Prostate gland (tissue), 2 donors: ENCODE measurements around the gene DHX9. TPM values are rescaled to one million over a fixed set of nuclear protein-coding genes. Genes with fewer than 3 reads are reported as not detected.

Experiments
- DNase-seq: peaks from one replicate; pipeline ENCODE4 v3.0.0-alpha.2; 2019; ENCODE audit warnings: low spot score
- H3K27ac ChIP-seq, 2 donors: fragments of 200-600 bp; sonication (generic); 2 replicates each; pipeline ENCODE4 v1.5.1; 2017 to 2019
- H3K27me3 ChIP-seq: fragments of 200-600 bp; sonication (generic); replicated peaks from 2 replicates; pipeline ENCODE4 v1.5.1; 2019; ENCODE audit not compliant: insufficient read depth
- H3K36me3 ChIP-seq, 2 donors: fragments of 200-600 bp; sonication (generic); 1 replicate in 1 of 2; 2 replicates in 1 of 2; pipeline versions ENCODE4 v1.5.1 to v1.8.1; 2017 to 2019
- H3K4me1 ChIP-seq: fragments of 200-600 bp; sonication (generic); replicated peaks from 2 replicates; pipeline ENCODE4 v1.5.1; 2019
- H3K4me3 ChIP-seq, 2 donors: fragments of 200-600 bp; sonication (generic); 2 replicates each; pipeline ENCODE4 v1.5.1; 2017 to 2019
- H3K9me3 ChIP-seq: fragments of 200-600 bp; sonication (generic); 2 replicates; pipeline ENCODE4 v1.5.1; 2017
- POLR2A ChIP-seq: fragments of 450-650 bp; IDR thresholded peaks from one replicate; pipeline ENCODE4 v1.6.1; 2016; ENCODE audit warnings: antibody characterized with exemption, mild to moderate bottlenecking
- POLR2AphosphoS5 ChIP-seq: sonication (generic); formaldehyde crosslinking; IDR thresholded peaks from one replicate; pipeline ENCODE4 v1.6.1; 2017; ENCODE audit warnings: antibody characterized with exemption
- WGBS: methylation state at CpG from one replicate; pipeline ENCODE4 v1.1.5; 2018; 5-methylcytosine and 5-hydroxymethylcytosine counted together
- intact Hi-C: fragments of 100-400 bp; cut with DNase I; formaldehyde crosslinking; loops from one replicate; pipeline ENCODE4 v1.14.2; 2022
- total RNA-seq, 2 donors: library from RNA; depleted of rRNA; stranded (reverse); fragments of >200 nt; gene quantifications; one replicate each; pipeline ENCODE4 v1.1.0, GENCODE V29; 2016
- TF ChIP-seq, protein P1 (sequence below), 4 experiments: fragments of 200-600 bp in 2 of 4; fragments of 450-650 bp in 2 of 4; sonication (generic) in 2 of 4; IDR thresholded peaks; 1 replicate in 3 of 4; 2 replicates in 1 of 4; pipeline ENCODE4 v1.5.1; 2016 to 2019; ENCODE audit warnings: antibody characterized with exemption in 4 of 4, mild to moderate bottlenecking in 2 of 4, moderate library complexity in 2 of 4

DHX9 gene
- total RNA-seq, 2 donors from 2014 or later = 97.4 to 103 TPM

DNA sequence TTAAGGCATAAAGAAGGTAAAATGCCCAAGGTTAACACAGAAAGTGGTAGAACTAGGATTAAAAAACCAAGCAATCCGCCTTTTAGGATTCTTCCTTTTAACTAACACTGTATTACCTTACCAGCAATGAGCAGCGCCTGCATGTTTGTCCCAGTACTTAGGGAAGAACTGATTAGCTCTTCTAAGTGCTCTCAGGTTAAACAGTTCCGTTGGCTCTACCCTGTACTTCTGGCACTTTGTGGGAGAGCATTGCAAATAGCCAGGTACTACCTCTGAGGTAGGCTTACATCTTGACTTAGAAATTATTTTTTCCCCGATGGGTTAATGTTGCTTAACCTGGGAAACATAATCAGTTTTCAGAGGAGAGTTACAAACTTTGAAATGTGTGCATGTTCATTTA lies 21.5 kb downstream of the DHX9 start:
- WGBS = 84% methylated on average over 4 of the region's 4 CpGs
- Histone ChIP-seq H3K9me3 (no peaks in the 10 kb centered on the region), H3K27ac (no peak overlapping the region)

DNA sequence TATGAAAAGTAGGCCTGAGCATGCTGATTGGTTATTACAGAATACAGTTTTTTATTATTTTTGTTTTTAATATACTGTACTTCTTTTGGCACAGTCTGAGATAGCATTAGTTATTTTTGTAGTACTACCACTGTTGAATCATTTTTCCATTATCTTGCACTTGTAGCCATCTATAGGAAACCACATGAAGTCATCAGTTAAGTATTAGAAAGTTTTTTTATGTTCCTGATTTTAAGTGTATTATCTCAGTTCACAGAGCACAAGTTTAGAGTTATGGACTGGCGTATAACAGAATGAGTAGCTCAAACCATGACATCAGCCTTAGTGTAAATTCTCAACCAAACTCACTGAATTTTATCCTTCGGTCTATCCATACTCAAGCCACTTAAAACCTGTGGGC lies 22.8 kb downstream of the DHX9 start:
- WGBS = 100% methylated on average over 2 of the region's 2 CpGs
- Histone ChIP-seq H3K4me3 (no peak overlapping the region), H3K36me3 (peaks cover 2 to 38% of the 10 kb centered on the region in 2 donors), H3K4me1 (no peaks in the 10 kb centered on the region), H3K27ac (no peak overlapping the region), H3K27me3 (no peaks in the 10 kb centered on the region), H3K9me3 (no peaks in the 10 kb centered on the region)
- TF ChIP-seq POLR2AphosphoS5 = no peak
- TF ChIP-seq, protein P1, sequence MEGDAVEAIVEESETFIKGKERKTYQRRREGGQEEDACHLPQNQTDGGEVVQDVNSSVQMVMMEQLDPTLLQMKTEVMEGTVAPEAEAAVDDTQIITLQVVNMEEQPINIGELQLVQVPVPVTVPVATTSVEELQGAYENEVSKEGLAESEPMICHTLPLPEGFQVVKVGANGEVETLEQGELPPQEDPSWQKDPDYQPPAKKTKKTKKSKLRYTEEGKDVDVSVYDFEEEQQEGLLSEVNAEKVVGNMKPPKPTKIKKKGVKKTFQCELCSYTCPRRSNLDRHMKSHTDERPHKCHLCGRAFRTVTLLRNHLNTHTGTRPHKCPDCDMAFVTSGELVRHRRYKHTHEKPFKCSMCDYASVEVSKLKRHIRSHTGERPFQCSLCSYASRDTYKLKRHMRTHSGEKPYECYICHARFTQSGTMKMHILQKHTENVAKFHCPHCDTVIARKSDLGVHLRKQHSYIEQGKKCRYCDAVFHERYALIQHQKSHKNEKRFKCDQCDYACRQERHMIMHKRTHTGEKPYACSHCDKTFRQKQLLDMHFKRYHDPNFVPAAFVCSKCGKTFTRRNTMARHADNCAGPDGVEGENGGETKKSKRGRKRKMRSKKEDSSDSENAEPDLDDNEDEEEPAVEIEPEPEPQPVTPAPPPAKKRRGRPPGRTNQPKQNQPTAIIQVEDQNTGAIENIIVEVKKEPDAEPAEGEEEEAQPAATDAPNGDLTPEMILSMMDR (IDR thresholded peaks at IDR 0.05) = no peak
- no peak for TF ChIP-seq POLR2A
- DNase-seq = no peak
- intact Hi-C loops = no loop called here

More for the DNA sequence above, 21.5 kb downstream of the DHX9 start:
- Histone ChIP-seq H3K4me1 (no peaks in the 10 kb centered on the region), H3K4me3 (no peak overlapping the region), H3K27me3 (no peaks in the 10 kb centered on the region), H3K36me3 (peaks cover 0 to 40% of the 10 kb centered on the region in 2 donors)
- DNase-seq = no peak
- TF ChIP-seq, protein P1 (IDR thresholded peaks at IDR 0.05) = no peak
- TF ChIP-seq POLR2A = no peak
- TF ChIP-seq POLR2AphosphoS5 = no peak
- intact Hi-C loops = no loop called here

DNA sequence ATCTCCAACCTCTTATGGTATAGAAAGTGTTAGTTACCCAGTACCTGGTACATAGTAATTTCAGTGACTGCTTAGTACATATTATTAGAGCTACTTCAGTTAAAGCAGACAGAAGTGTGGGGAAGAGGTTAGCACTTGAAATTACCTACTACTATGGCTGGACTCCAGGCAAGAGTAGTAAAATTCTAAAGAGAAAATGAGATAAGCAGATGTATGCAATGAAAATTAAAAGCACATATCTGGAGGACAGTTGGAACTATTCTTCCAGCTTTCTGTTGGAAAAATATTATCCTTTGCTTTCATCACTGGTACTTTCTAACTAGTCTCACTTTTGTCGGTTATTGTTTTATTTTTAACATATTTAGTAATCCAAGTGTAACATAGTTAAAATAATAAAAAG lies 23.7 kb downstream of the DHX9 start:
- DNase-seq = no peak
- Histone ChIP-seq H3K4me3 (no peak overlapping the region), H3K27me3 (no peaks in the 10 kb centered on the region), H3K27ac (no peak overlapping the region), H3K9me3 (no peaks in the 10 kb centered on the region), H3K36me3 (peaks cover 2 to 44% of the 10 kb centered on the region in 2 donors), H3K4me1 (no peaks in the 10 kb centered on the region)
- TF ChIP-seq, protein P1 (IDR thresholded peaks at IDR 0.05) = no peak
- TF ChIP-seq POLR2AphosphoS5 = no peak
- no peak for TF ChIP-seq POLR2A
- WGBS = 94% methylated on average over 1 of the region's 1 CpG
- intact Hi-C loops = no loop called here

DNA sequence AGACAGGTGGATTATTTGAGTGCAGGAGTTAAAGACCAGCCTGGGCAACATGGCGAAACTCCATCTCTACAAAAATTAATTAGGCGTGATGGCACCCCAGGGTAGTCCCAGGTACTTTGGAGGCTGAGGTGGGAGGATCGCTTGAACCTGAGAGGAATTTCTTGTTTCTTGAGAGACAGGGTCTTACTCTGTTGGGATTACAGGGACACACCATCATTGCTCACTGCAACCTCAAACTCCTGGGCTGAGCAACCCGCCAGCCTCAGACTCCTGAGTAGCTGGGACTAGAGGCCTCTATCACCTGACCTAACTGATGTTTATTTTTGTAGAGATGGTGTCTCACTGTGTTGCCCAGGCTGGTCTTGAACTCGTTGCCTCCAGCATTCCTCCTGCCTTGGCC lies 24.8 kb downstream of the DHX9 start:
- intact Hi-C loops = no loop called here
- peaks cover 2 to 35% of the 10 kb centered on the region in 2 donors for H3K36me3 ChIP-seq
- no peaks in the 10 kb centered on the region for H3K27me3 ChIP-seq
- TF ChIP-seq, protein P1 (IDR thresholded peaks at IDR 0.05) = no peak
- no peak for TF ChIP-seq POLR2A
- no peak for TF ChIP-seq POLR2AphosphoS5
- H3K4me3 ChIP-seq = no peak overlapping the region
- no peak overlapping the region for H3K27ac ChIP-seq
- WGBS = 90% methylated on average over 5 of the region's 5 CpGs
- DNase-seq = no peak
- H3K9me3 ChIP-seq = no peaks in the 10 kb centered on the region
- no peaks in the 10 kb centered on the region for H3K4me1 ChIP-seq

DNA sequence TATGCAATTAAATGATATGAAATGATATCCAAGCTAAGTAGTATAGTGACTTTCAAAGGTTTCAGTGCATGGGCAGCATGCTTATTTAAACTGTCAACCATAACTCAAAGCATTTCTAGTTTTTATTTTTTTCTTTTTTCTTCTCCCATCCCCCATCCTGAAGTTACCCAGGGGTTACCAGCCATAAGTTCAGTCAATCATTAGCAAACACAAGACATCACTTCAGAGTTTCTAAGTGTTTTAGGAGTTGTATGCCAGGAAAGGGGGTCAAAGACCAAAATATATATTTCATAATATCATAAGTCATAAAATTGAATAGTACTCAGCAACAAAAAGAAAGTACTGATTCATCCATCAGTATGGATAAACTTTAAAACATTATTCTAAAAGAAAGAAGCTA lies 28.7 kb downstream of the DHX9 start:
- intact Hi-C loops = no loop called here
- TF ChIP-seq, protein P1 (IDR thresholded peaks at IDR 0.05) = no peak
- TF ChIP-seq POLR2A = no peak
- no peak overlapping the region for H3K27ac ChIP-seq
- no peaks in the 10 kb centered on the region for H3K27me3 ChIP-seq
- no peaks in the 10 kb centered on the region for H3K9me3 ChIP-seq
- no peak overlapping the region for H3K4me3 ChIP-seq
- no peaks in the 10 kb centered on the region for H3K4me1 ChIP-seq
- H3K36me3 ChIP-seq = peaks cover 3 to 20% of the 10 kb centered on the region in 2 donors
- DNase-seq = no peak
